Epidermal melanocyte (primary cell): ENCODE data around the gene PNPLA8.

Experiments
- DNase-seq: peaks from one replicate; pipeline ENCODE4 v3.0.0; 2011; ENCODE audit warnings: low spot score; ENCODE audit not compliant: insufficient read length

PNPLA8 gene

DNA sequence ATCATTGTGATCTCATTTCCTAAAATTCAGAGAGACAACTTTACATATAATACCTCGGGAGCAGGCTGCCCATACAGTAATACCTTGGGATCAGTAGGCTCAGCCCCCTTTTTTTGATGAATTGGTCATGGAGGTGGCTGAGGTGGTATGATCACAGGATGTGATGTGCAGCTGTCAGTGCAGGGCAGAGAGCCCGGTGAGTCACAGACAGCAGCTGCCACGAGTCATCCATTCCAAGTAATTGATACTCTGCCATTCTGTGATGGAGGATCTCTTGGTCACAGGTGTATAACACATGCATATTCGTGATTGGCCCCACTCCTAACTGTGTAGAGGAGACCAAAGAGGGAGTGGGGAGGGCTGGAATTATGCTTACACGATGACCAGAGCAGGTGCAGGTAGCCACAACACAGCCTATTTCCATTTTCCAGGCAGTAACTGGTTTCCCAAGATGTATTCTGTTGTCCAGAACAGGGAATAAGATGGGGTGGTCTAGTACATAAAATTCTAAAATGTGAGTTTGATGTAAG is 83.8 kb downstream of the PNPLA8 start:
- no peak for DNase-seq

DNA sequence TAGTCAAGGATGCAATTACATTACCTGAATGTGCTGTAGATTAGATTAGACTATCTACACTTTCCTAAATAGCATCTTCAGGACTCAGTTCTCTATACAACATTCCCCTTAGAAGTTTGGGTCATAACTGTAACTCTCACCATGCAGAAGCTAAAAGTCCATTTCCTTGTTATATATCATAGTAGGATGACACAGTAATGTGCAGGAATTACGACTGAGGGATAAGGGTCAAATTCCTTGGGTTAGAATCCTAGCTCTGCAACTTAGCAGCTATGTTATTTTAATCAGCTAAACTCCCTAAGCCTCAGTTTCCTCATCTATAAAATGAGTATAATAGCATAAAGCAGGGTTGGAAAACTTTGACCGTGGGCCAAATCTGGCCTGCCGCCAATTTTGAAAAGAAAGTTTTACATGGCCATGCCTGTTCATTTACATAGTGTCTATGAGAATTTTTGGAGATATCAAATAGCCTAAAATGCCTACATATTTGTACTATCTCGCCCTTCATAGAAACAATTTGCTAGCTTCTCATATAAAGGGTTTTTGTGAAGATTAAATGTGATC is 84.5 kb downstream of the PNPLA8 start:
- DNase-seq: no peak

DNA sequence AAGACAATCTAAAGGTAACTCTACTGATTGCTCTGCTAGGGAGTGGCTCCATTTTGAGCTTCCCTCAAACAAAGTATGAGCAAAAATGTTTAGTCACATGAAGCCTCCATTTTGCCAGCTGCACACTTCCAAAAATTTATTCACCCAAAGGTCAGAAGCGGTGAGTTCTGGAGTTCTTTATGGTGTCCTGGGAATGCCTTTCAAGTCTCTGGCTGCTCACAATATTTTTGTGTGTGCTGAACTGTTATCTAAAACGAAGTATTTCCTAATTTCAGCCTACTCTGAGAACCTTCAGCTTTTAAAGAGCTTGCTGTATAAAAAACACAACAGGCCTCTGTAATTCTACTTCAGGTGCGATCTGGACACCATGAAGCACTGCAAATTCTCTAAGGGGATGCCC is 85.3 kb downstream of the PNPLA8 start:
- DNase-seq: no peak

GRCh38 chr7:108436906-108437305 is 89.0 kb downstream of the PNPLA8 start:
- DNase-seq: no peak

GRCh38 chr7:108434010-108434409 is 91.9 kb downstream of the PNPLA8 start:
- no peak for DNase-seq

- DNase-seq: no peak
Observed at GRCh38 chr7:108431099-108431498, 94.8 kb downstream of the PNPLA8 start.

DNA sequence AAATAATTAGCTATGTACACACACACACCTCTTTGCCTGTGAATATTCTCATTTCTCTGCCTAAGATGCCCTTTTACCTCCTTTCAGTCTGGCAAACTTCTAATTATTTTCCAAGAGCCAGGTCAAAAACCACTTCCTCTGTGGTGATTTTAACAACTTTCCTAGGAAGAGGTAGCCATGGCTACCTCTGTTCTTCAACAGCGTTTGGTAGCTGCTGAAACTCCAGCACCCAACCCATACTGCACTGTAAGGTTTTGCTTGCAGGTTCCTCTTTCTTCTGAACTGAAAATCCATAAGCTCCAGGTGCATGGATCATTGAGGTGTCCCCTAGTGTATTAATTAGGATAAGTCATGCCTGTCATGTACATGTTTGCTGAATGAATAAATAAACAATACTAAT is 95.3 kb downstream of the PNPLA8 start:
- no peak for DNase-seq

- DNase-seq: no peak
Observed at GRCh38 chr7:108427766-108428165, 98.2 kb downstream of the PNPLA8 start.

GRCh38 chr7:108425714-108426275 is 100.1 kb downstream of the PNPLA8 start:
- no peak for DNase-seq

DNA sequence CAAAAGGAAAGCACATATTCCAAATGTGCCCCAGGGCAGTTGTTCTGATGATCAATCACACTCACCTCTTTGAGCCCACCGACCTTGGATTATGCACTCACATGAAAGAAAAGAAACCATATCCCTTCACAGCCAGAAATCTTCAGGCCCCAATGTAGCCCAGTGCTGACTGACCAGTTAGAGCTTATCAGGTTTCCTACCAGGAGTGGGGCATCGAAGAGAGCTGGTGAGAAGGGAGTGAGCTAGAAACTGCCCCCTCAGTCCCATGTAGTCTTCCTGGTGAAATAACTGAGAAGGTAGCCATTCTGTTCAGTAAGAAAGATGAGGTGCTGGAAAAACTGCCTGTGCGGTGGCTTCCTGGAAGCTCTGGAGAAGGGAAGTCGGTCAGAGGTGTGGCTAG is 101.9 kb downstream of the PNPLA8 start:
- no peak for DNase-seq

GRCh38 chr7:108423089-108423989 is 102.6 kb downstream of the PNPLA8 start:
- DNase-seq: no peak

DNA sequence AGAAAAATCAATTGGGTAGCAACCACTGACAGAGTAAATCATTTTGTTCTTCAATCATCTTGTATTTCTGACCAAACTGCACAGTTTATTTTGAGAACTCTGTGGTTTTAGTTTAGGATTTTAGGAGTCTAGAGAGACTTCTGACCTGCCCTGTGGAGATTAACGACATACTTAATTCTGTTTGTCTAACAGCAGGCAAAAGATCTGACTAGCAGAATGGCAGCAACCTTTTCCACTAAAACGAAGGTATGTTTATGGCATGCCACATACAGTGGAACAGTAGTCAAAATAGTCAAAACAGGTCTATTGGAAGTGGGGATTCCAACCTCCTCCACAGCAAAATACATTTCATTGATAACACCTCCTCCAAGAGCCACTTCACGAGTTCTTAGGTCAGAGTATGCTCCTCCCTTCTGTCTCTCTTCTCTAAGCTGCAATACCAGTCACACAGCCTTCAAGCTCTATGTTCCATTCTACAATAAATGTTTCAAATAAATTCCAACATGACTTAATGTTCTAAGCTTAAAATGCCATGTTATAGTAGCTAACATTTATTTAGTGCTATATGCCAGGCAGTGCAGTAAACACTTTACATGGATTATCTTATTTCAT is 104.1 kb downstream of the PNPLA8 start:
- DNase-seq: no peak
